ENCODE measurements around the gene MS4A4E.

Gene MS4A4E

GRCh38 chr11:60230681-60231080, 12.3 kb downstream of the MS4A4E start:
- ChIA-PET CTCF (interaction anchor here (1.0 kb wide), 1 partner anchor 21 kb away, joined by 5 read pairs; no protein-coding TSS in a partner anchor), POLR2A (no interaction called here)
- no peak for TF ChIP-seq ZNF548 (tag by site-specific recombination; IDR thresholded peaks at IDR 0.05)
- Histone ChIP-seq H3K4me1 (ENCODE audit: control insufficient read depth, insufficient read depth, low read length) (no peaks in the 10 kb centered on the region), H3K27ac (ENCODE audit: extremely low read depth, low read depth, low read length) (no peak overlapping the region), H3K9me3 (ENCODE audit: control insufficient read depth, insufficient read depth, low read depth, low read length) (no peaks in the 10 kb centered on the region), H3K4me3 (ENCODE audit: low read depth, low read length) (no peak overlapping the region), H3K36me3 (ENCODE audit: control insufficient read depth in 2 of 2, insufficient read depth in 1 of 2, low read length in 2 of 2) (no peaks in the 10 kb centered on the region)

- ChIA-PET CTCF (no interaction called here), POLR2A (no interaction called here)
- Histone ChIP-seq H3K9me3 (ENCODE audit: control insufficient read depth, insufficient read depth, low read depth, low read length) (no peaks in the 10 kb centered on the region), H3K36me3 (ENCODE audit: control insufficient read depth in 2 of 2, insufficient read depth in 1 of 2, low read length in 2 of 2) (no peaks in the 10 kb centered on the region), H3K4me1 (ENCODE audit: control insufficient read depth, insufficient read depth, low read length) (no peaks in the 10 kb centered on the region), H3K27ac (ENCODE audit: extremely low read depth, low read depth, low read length) (no peak overlapping the region), H3K4me3 (ENCODE audit: low read depth, low read length) (no peak overlapping the region)
- TF ChIP-seq SALL2 (tag by site-specific recombination; IDR thresholded peaks at IDR 0.05; ENCODE audit: borderline replicate concordance) (no peak), ZFP37 (tag by site-specific recombination; IDR thresholded peaks at IDR 0.05) (no peak), ZNF155 (tag by site-specific recombination; IDR thresholded peaks at IDR 0.05) (no peak), ZNF549 (tag by site-specific recombination; IDR thresholded peaks at IDR 0.05) (no peak), BCL11A (tag by site-specific recombination; IDR thresholded peaks at IDR 0.05; ENCODE audit: low read depth) (no peak), ZNF23 (tag by site-specific recombination; IDR thresholded peaks at IDR 0.05; ENCODE audit: borderline replicate concordance) (no peak), GLI4 (tag by site-specific recombination; IDR thresholded peaks at IDR 0.05) (no peak), ZNF658 (tag by site-specific recombination; IDR thresholded peaks at IDR 0.05) (no peak), INSM2 (tag by site-specific recombination; IDR thresholded peaks at IDR 0.05) (no peak), ZNF202 (tag by site-specific recombination; IDR thresholded peaks at IDR 0.05; ENCODE audit: borderline replicate concordance) (no peak), ZFP3 (tag by site-specific recombination; IDR thresholded peaks at IDR 0.05; ENCODE audit: low read depth) (no peak), ZNF449 (tag by site-specific recombination; IDR thresholded peaks at IDR 0.05) (no peak), ZNF248 (tag by site-specific recombination; IDR thresholded peaks at IDR 0.05) (no peak)
Measured at GRCh38 chr11:60222141-60222540, 20.8 kb downstream of the MS4A4E start.

GRCh38 chr11:60221692-60222091, 21.2 kb downstream of the MS4A4E start:
- Histone ChIP-seq H3K4me1 (ENCODE audit: control insufficient read depth, insufficient read depth, low read length) (no peaks in the 10 kb centered on the region), H3K9me3 (ENCODE audit: control insufficient read depth, insufficient read depth, low read depth, low read length) (no peaks in the 10 kb centered on the region), H3K27ac (ENCODE audit: extremely low read depth, low read depth, low read length) (no peak overlapping the region), H3K4me3 (ENCODE audit: low read depth, low read length) (no peak overlapping the region), H3K36me3 (ENCODE audit: control insufficient read depth in 2 of 2, insufficient read depth in 1 of 2, low read length in 2 of 2) (no peaks in the 10 kb centered on the region)
- ChIA-PET POLR2A (no interaction called here), CTCF (no interaction called here)
- no peak for TF ChIP-seq ZNF549 (tag by site-specific recombination; IDR thresholded peaks at IDR 0.05)
- TF ChIP-seq CTCF (tag by site-specific recombination; IDR thresholded peaks at IDR 0.05), result no peak
- no peak for TF ChIP-seq ZXDB (tag by site-specific recombination; IDR thresholded peaks at IDR 0.05)
- TF ChIP-seq ZNF18 (tag by site-specific recombination; IDR thresholded peaks at IDR 0.05), result no peak
- no peak for TF ChIP-seq HIC1 (tag by site-specific recombination; IDR thresholded peaks at IDR 0.05)
- TF ChIP-seq ZBTB17 (tag by site-specific recombination; IDR thresholded peaks at IDR 0.05), result no peak
- no peak for TF ChIP-seq ZNF645 (tag by site-specific recombination; IDR thresholded peaks at IDR 0.05)
- TF ChIP-seq ZNF19 (tag by site-specific recombination; IDR thresholded peaks at IDR 0.05; ENCODE audit: low read depth), result no peak
- no peak for TF ChIP-seq FEZF1 (tag by site-specific recombination; IDR thresholded peaks at IDR 0.05)

Data from HEK293 (cell line).